ENCODE measurements around the gene MRPL39.

The MRPL39 gene

GRCh38 chr21:25614441-25614840 lies 7.2 kb upstream of the MRPL39 start:
- no peak overlapping the region for H3K4me3 ChIP-seq (ENCODE audit: low read depth, low read length)
- no peak for TF ChIP-seq CTCF (IDR thresholded peaks at IDR 0.05; ENCODE audit: control insufficient read depth, extremely low read depth, insufficient read depth)
- no peak for DNase-seq (ENCODE audit: low read depth)

- DNase-seq (ENCODE audit: low read depth) = peak; percentile 56
- H3K4me3 ChIP-seq (ENCODE audit: low read depth, low read length) = peak overlapping the region; percentile 59
- TF ChIP-seq CTCF (IDR thresholded peaks at IDR 0.05; ENCODE audit: control insufficient read depth, extremely low read depth, insufficient read depth) = peak; percentile 98
These were observed 910 bp upstream of the MRPL39 start for GRCh38 chr21:25608044-25608737.

- H3K4me3 ChIP-seq (ENCODE audit: low read depth, low read length) = no peak overlapping the region
- DNase-seq (ENCODE audit: low read depth) = no peak
- no peak for TF ChIP-seq CTCF (IDR thresholded peaks at IDR 0.05; ENCODE audit: control insufficient read depth, extremely low read depth, insufficient read depth)
These were observed 17.4 kb downstream of the MRPL39 start for GRCh38 chr21:25589887-25590286.

GRCh38 chr21:25586791-25587190 lies 20.5 kb downstream of the MRPL39 start:
- TF ChIP-seq CTCF (IDR thresholded peaks at IDR 0.05; ENCODE audit: control insufficient read depth, extremely low read depth, insufficient read depth) = no peak
- no peak overlapping the region for H3K4me3 ChIP-seq (ENCODE audit: low read depth, low read length)
- no peak for DNase-seq (ENCODE audit: low read depth)

GRCh38 chr21:25586326-25586725 lies 21.0 kb downstream of the MRPL39 start:
- DNase-seq (ENCODE audit: low read depth) = no peak
- H3K4me3 ChIP-seq (ENCODE audit: low read depth, low read length) = no peak overlapping the region
- TF ChIP-seq CTCF (IDR thresholded peaks at IDR 0.05; ENCODE audit: control insufficient read depth, extremely low read depth, insufficient read depth) = no peak

- H3K4me3 ChIP-seq (ENCODE audit: low read depth, low read length) = no peak overlapping the region
- DNase-seq (ENCODE audit: low read depth) = no peak
- no peak for TF ChIP-seq CTCF (IDR thresholded peaks at IDR 0.05; ENCODE audit: control insufficient read depth, extremely low read depth, insufficient read depth)
These were observed 22.2 kb downstream of the MRPL39 start for GRCh38 chr21:25584833-25585676.

All from LNCaP clone FGC (cell line).